Osteocyte (in vitro differentiated cells): ENCODE results near the gene WWP2. TPM values are rescaled to one million over a fixed set of nuclear protein-coding genes. Genes with fewer than 3 reads are reported as not detected.

Experiments used
- DNase-seq: peaks from one replicate; pipeline ENCODE4 v3.0.0; 2021; ENCODE audit warnings: mixed read lengths; ENCODE audit not compliant: unreplicated experiment; ENCODE audit errors: extremely low spot score
- H3K27ac Mint-ChIP-seq: one replicate; pipeline ENCODE4 v1.8.0; 2021; ENCODE audit warnings: mild to moderate bottlenecking, mixed read lengths; ENCODE audit not compliant: unreplicated experiment
- H3K27me3 Mint-ChIP-seq: one replicate; pipeline ENCODE4 v1.8.0; 2021; ENCODE audit warnings: mixed read lengths; ENCODE audit not compliant: unreplicated experiment
- H3K36me3 Mint-ChIP-seq: one replicate; pipeline ENCODE4 v1.8.0; 2021; ENCODE audit warnings: mixed read lengths; ENCODE audit not compliant: unreplicated experiment
- H3K4me1 Mint-ChIP-seq: one replicate; pipeline ENCODE4 v1.8.0; 2021; ENCODE audit warnings: mixed read lengths; ENCODE audit not compliant: unreplicated experiment
- H3K4me3 Mint-ChIP-seq: one replicate; pipeline ENCODE4 v1.8.0; 2021; ENCODE audit warnings: mild to moderate bottlenecking, moderate library complexity, mixed read lengths; ENCODE audit not compliant: unreplicated experiment
- H3K9me3 Mint-ChIP-seq: one replicate; pipeline ENCODE4 v1.8.0; 2021; ENCODE audit warnings: mixed read lengths; ENCODE audit not compliant: unreplicated experiment
- total RNA-seq: library from RNA; stranded (reverse); gene quantifications from 2 replicates; pipeline ENCODE4 v1.2.1, GENCODE V29; 2021
- TF ChIP-seq, protein P1 (sequence below): fragments of 200-600 bp; sonication (generic); IDR thresholded peaks from 2 replicates; pipeline ENCODE4 v1.5.0; 2021; ENCODE audit warnings: antibody characterized with exemption, mild to moderate bottlenecking, moderate library complexity

The WWP2 gene
- total RNA-seq, 1 donor from 2014 or later = 36.2 TPM

- Mint-ChIP-seq H3K9me3 (no peaks in the 10 kb centered on the region), H3K27ac (no peak overlapping the region), H3K36me3 (peaks cover 28% of the 10 kb centered on the region), H3K4me1 (peaks cover 41% of the 10 kb centered on the region), H3K4me3 (no peak overlapping the region), H3K27me3 (no peaks in the 10 kb centered on the region)
- peak; percentile 46 for DNase-seq
- TF ChIP-seq, protein P1, sequence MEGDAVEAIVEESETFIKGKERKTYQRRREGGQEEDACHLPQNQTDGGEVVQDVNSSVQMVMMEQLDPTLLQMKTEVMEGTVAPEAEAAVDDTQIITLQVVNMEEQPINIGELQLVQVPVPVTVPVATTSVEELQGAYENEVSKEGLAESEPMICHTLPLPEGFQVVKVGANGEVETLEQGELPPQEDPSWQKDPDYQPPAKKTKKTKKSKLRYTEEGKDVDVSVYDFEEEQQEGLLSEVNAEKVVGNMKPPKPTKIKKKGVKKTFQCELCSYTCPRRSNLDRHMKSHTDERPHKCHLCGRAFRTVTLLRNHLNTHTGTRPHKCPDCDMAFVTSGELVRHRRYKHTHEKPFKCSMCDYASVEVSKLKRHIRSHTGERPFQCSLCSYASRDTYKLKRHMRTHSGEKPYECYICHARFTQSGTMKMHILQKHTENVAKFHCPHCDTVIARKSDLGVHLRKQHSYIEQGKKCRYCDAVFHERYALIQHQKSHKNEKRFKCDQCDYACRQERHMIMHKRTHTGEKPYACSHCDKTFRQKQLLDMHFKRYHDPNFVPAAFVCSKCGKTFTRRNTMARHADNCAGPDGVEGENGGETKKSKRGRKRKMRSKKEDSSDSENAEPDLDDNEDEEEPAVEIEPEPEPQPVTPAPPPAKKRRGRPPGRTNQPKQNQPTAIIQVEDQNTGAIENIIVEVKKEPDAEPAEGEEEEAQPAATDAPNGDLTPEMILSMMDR = no peak
Observed at GRCh38 chr16:69720822-69721430, 41.2 kb upstream of the WWP2 start.

DNA sequence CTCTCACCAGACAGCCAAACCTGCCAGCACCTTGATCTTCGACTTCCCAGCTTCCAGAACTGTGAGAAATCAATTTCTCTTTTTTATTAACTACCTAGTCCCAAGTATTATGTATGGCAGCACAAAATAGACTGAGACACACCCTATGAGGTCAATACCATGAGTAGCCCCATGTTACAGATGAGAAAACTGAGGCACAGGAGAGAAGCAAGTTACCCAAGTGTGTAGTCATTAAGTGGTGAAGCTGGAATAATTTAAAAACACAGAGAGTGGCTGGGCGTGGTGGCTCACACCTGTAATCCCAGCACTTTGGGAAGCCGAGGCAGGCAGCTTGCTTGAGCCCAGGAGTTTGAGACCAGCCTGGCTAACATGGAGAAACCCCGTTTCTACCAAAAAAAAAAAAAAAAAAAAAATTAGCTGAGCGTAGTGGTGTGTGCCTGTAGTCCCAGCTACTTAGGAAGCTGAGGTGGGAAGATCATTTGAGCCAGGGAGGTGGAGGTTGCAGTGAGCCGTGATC lies 40.6 kb upstream of the WWP2 start:
- TF ChIP-seq, protein P1 = no peak
- Mint-ChIP-seq H3K27ac (no peak overlapping the region), H3K4me1 (peaks cover 42% of the 10 kb centered on the region), H3K27me3 (no peaks in the 10 kb centered on the region), H3K4me3 (no peak overlapping the region), H3K9me3 (no peaks in the 10 kb centered on the region), H3K36me3 (peaks cover 28% of the 10 kb centered on the region)
- DNase-seq = no peak

GRCh38 chr16:69724414-69724873 lies 37.7 kb upstream of the WWP2 start:
- Mint-ChIP-seq H3K27ac (peak overlapping the region; percentile 100), H3K27me3 (no peaks in the 10 kb centered on the region), H3K9me3 (no peaks in the 10 kb centered on the region), H3K4me1 (peaks cover 61% of the 10 kb centered on the region), H3K36me3 (peaks cover 11% of the 10 kb centered on the region), H3K4me3 (peak overlapping the region; percentile 98)
- no peak for DNase-seq
- TF ChIP-seq, protein P1 = no peak

GRCh38 chr16:69724981-69725479 lies 37.1 kb upstream of the WWP2 start:
- TF ChIP-seq, protein P1 = no peak
- Mint-ChIP-seq H3K27me3 (no peaks in the 10 kb centered on the region), H3K9me3 (no peaks in the 10 kb centered on the region), H3K36me3 (peaks cover 11% of the 10 kb centered on the region), H3K27ac (peak overlapping the region; percentile 100), H3K4me1 (peaks cover 61% of the 10 kb centered on the region), H3K4me3 (peak overlapping the region; percentile 98)
- no peak for DNase-seq

GRCh38 chr16:69725480-69726312 lies 36.4 kb upstream of the WWP2 start:
- Mint-ChIP-seq H3K27ac (peak overlapping the region; percentile 100), H3K36me3 (peaks cover 11% of the 10 kb centered on the region), H3K4me1 (peaks cover 58% of the 10 kb centered on the region), H3K4me3 (peak overlapping the region; percentile 98), H3K9me3 (no peaks in the 10 kb centered on the region), H3K27me3 (no peaks in the 10 kb centered on the region)
- TF ChIP-seq, protein P1 = no peak
- DNase-seq = no peak
